Ishikawa (cell line): ENCODE results near the gene BCAP31.

Source experiments
- CREB1 ChIP-seq: IDR thresholded peaks from 2 replicates; pipeline ENCODE4 v1.6.1; 2012; ENCODE audit warnings: low read depth
- EGR1 ChIP-seq: IDR thresholded peaks from 2 replicates; pipeline ENCODE4 v1.6.1; 2012
- EP300 ChIP-seq: IDR thresholded peaks from 2 replicates; pipeline ENCODE4 v1.6.1; 2012; ENCODE audit warnings: borderline replicate concordance
- FOXM1 ChIP-seq: IDR thresholded peaks from 2 replicates; pipeline ENCODE4 v1.6.1; 2012; ENCODE audit warnings: low read depth, borderline replicate concordance
- MAX ChIP-seq: IDR thresholded peaks from 2 replicates; pipeline ENCODE4 v1.6.1; 2012
- NFIC ChIP-seq: IDR thresholded peaks from 2 replicates; pipeline ENCODE4 v1.6.1; 2012
- RAD21 ChIP-seq: IDR thresholded peaks from 2 replicates; pipeline ENCODE4 v1.6.1; 2012; ENCODE audit warnings: low read depth
- TCF12 ChIP-seq: IDR thresholded peaks from 2 replicates; pipeline ENCODE4 v1.6.1; 2012; ENCODE audit warnings: low read depth
- TEAD4 ChIP-seq: IDR thresholded peaks from 2 replicates; pipeline ENCODE4 v1.6.1; 2012
- YY1 ChIP-seq: IDR thresholded peaks from 2 replicates; pipeline ENCODE4 v1.6.1; 2012; ENCODE audit warnings: low read depth
- TF ChIP-seq, protein P1 (sequence below): IDR thresholded peaks from 2 replicates; pipeline ENCODE4 v1.6.1; 2012
- TF ChIP-seq, protein P2 (sequence below): IDR thresholded peaks from 2 replicates; pipeline ENCODE4 v1.6.1; 2012; ENCODE audit warnings: low read depth, mild to moderate bottlenecking

BCAP31 gene

GRCh38 chrX:153709726-153710674 is 14.2 kb downstream of the BCAP31 start:
- no peak for TF ChIP-seq RAD21
- TF ChIP-seq, protein P1, sequence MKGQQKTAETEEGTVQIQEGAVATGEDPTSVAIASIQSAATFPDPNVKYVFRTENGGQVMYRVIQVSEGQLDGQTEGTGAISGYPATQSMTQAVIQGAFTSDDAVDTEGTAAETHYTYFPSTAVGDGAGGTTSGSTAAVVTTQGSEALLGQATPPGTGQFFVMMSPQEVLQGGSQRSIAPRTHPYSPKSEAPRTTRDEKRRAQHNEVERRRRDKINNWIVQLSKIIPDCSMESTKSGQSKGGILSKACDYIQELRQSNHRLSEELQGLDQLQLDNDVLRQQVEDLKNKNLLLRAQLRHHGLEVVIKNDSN: peak; percentile 57; the same call in 1 of the 2 replicates
- peak; percentile 42; the same call in 1 of the 2 replicates for TF ChIP-seq MAX

DNA sequence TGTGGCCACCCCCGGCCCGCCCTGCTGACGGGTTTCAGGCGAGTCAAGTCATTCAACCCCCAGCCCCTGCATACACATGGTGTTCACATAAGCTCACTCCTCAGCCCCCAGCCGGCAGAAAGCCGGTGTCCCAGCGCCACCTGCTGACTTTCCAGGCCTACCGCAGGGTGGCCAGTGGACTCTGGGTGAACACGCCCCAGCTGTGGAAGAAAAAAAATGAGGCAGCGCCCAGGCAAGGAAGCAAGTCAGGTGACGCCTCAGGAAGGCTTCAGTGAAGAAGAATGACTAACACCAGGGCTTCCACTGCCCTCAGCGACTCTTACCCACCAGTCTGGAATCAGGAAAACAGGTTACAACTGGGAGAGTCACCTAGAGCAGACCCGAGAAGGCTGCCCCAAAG is 15.8 kb downstream of the BCAP31 start:
- TF ChIP-seq RAD21 (peak; percentile 66), CREB1 (no peak)
- TF ChIP-seq, protein P1: peak; percentile 72

GRCh38 chrX:153707406-153707805 is 16.8 kb downstream of the BCAP31 start:
- TF ChIP-seq NFIC (no peak), EGR1 (no peak), RAD21 (no peak), CREB1 (no peak), MAX (no peak), FOXM1 (no peak), TEAD4 (no peak), EP300 (no peak)
- TF ChIP-seq, protein P2, sequence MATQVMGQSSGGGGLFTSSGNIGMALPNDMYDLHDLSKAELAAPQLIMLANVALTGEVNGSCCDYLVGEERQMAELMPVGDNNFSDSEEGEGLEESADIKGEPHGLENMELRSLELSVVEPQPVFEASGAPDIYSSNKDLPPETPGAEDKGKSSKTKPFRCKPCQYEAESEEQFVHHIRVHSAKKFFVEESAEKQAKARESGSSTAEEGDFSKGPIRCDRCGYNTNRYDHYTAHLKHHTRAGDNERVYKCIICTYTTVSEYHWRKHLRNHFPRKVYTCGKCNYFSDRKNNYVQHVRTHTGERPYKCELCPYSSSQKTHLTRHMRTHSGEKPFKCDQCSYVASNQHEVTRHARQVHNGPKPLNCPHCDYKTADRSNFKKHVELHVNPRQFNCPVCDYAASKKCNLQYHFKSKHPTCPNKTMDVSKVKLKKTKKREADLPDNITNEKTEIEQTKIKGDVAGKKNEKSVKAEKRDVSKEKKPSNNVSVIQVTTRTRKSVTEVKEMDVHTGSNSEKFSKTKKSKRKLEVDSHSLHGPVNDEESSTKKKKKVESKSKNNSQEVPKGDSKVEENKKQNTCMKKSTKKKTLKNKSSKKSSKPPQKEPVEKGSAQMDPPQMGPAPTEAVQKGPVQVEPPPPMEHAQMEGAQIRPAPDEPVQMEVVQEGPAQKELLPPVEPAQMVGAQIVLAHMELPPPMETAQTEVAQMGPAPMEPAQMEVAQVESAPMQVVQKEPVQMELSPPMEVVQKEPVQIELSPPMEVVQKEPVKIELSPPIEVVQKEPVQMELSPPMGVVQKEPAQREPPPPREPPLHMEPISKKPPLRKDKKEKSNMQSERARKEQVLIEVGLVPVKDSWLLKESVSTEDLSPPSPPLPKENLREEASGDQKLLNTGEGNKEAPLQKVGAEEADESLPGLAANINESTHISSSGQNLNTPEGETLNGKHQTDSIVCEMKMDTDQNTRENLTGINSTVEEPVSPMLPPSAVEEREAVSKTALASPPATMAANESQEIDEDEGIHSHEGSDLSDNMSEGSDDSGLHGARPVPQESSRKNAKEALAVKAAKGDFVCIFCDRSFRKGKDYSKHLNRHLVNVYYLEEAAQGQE: no peak

DNA sequence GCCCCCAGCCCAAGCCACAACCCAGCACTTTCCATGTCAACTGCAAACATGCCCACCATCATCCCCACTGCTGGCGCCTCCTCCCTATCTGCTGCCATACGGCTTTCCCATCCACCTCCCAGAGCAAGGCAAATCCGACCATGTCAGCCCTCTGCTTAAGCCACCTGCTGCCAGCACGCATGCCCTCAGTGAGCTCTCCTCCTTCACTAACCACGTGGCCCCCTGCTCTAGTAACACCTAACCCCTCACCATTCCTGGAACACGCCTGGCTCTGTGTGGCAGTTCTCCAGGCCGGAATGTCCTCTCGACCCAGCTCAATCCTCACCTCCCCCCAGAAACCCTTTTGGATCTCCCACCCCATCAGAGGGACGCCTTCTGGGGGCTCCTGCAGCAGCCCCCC is 17.4 kb downstream of the BCAP31 start:
- no peak for TF ChIP-seq MAX
- TF ChIP-seq, protein P2: no peak

DNA sequence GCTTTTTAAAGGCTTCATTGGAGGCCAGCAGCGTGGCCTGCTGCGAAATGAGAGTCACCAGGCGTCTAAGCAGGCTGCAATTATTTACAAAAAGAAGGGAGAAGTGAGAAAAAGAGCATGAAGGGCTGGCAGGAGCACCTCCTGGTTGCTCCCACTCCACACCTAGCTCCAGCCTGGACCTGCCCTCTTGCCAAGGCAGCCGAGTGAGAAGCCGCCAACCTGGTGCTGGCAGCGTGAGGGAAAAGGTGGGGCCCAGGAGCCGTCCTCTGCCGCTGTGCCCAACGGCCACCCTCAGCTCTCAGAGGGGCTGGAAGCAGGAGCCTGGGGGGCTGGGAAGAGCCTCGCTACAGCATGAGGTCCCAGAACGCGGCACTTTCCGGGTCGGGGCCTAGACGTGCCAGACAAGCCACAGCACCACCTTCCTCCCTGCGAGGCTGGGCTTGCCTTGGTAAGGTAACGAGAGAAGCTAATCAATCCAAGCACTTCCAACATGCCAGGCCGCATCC is 20.1 kb downstream of the BCAP31 start:
- TF ChIP-seq NFIC (no peak), YY1 (no peak), TCF12 (no peak), RAD21 (no peak), EP300 (no peak), FOXM1 (no peak)
- TF ChIP-seq, protein P2: no peak
